Femur (tissue), 1 donor: ENCODE data around the gene PI4K2B.
"Not testable (repeated sequence)": the region's sequence is repeated elsewhere in the genome, so short reads cannot be mapped to it uniquely, and the experiment has no call there.

Experiments used
- DNase-seq: peaks from one replicate; pipeline ENCODE4 v3.0.0-alpha.2; 2017

PI4K2B gene

DNA sequence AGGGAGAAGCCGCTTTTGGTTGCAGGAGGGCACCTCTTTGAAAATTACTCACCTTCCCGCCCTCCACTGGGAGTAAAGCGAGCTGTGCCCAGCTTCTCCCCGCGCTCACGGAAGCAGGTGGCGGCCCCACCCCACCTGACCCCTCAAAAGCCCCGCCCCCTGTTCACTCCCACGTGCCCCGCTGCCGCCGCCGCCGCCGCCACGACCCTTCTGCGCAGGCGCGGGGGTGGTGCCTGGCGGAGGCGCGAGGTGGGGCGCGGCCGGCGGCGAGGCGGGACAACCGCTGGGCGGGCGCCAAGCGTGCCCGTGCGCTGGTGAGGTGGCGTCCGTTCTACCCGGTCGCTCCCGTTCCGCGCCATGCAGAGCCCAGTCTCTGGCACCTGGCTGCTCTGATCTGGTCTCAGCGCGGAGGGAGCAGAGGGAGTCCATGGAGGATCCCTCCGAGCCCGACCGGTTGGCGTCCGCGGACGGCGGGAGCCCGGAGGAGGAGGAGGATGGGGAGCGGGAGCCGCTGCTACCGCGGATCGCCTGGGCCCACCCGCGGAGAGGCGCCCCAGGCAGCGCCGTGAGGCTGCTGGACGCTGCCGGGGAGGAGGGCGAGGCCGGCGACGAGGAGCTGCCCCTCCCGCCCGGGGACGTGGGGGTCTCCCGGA is at the start of gene PI4K2B:
TSS of gene PI4K2B (plus strand) at position 297 of the 653 bp plus-strand sequence. CDS start at position 428, 131 bp downstream.
- DNase-seq, result peak; percentile 90

DNA sequence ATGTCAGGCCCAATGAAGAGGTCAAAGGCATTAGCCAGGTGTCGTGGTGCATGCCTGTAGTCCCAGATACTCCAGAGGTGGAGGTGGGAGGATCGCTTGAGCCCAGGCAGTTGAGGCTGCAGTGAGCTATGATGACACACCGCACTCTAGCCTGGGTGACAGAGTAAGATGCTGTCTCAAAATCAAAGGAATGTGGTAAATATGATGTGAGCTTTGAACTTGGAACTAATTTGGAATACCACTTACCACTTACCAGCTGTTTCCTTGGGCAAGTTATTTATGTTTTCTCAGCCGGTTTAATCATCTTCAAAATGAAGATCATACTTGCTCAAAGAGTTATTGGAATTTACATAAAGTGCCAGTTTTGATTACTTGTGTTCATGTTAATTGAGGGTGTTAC is 49.8 kb upstream of the PI4K2B start:
- DNase-seq, result no peak

DNA sequence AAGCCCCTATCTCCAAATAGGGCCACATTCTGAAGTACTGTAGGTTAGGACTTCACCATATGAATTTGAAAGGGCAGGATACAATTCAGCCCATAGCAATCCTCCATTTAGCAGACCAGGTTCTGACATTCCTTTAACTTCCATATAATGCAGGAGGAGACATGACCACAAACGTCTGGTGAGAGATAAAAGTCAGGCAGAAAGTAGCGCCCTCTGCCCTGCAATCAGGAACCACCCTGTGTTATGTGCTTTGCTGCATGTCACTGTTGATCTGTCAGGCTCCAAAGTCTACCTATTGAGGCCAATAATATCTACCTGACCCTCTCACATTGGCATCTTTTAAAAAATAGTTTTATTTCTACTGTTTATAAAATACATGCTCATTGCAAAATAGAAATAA is 43.4 kb upstream of the PI4K2B start:
- no peak for DNase-seq

DNA sequence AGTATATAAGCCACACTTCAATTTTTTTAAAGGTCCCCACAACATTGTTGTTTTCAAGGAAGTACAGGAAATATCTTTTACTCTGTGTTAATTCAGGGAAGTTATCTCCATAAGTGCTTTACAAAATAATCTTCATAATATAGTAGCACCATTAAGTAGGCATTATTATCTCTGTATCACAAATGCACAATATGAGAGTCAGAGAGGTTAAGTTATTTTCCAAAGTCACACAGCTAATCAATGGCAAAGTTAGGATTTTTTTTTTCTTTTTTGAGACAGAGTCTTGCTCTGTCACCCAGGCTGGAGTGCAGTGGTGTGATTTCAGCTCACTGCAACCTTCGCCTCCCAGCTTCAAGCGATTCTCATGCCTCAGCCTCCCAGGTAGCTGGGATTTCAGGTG is 35.1 kb upstream of the PI4K2B start:
- DNase-seq, result no peak

DNA sequence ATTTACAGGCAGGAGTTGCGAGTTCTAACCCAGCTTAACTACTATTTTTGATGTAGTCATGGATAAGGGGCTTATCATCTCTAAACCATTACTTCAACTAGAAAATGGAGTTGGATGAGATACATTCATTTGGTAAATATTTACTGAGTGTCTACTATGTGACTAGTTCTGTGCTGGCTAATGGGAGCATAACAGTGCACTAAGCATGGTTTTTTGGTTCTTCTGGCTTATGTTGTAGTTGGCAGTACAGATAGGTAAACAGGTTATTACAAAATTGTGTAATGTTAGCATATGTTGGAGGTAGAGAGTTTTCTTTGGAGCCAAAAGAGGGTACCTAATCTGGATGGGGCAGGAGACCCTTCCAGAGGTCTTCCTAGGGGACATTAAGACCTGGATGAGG is 25.8 kb upstream of the PI4K2B start:
- DNase-seq, result no peak

DNA sequence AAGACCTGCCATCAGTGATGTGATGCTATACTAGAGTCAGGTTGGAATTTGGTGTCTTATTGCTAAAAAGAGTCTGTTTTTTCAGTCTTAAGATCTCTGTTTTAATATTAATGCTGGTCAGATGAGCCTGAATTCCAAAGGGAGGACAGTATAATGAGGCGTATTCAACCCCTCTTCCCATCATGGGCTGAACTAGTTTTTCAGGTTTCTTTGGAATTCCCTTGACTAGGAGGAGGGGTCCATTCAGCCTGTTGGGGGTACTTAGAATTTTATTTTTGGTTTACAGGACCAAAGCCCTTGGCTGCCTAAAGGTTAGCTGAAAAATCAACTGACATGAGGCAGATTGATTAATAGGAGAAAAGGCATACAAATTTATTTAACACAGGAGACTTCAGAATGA is 24.1 kb upstream of the PI4K2B start:
- no peak for DNase-seq

DNA sequence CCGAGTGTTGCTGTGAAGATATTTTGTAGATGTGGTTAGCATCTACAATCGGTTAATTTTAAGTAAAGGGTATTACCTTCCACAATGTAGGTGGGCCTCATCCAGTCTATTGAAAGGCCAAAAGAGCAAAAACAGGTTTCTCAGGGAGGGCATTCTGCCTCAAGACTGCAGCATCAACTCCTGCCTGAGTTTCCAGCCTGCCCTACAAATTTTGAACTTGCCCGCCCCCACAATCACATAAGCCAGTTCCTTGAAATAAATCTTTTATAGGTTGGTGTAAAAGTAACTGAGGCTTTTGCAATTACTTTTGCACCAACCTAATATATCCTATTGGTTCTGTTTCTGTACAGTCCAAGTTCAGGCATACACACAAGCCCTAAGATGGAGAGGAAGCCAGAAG is 22.1 kb upstream of the PI4K2B start:
- no peak for DNase-seq

DNA sequence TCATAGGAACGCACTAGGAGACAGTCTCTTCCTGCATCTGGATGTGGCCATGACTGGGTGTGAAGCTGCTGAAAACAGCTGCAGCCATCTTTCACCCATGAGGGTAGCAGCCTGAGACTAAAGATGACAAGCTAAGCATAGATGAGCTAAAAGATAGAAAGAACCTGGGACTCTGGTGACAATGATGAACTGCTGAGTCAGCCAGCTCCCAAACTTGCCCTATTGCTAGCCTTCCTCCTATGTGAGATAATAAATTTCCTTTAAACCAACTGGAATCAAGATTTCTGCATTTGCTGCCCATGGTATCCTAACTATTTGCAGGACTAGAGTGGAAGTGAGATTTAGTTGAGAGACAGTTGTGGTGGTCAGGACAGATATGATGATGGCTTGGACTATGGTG is 21.0 kb upstream of the PI4K2B start:
- DNase-seq, result no peak

DNA sequence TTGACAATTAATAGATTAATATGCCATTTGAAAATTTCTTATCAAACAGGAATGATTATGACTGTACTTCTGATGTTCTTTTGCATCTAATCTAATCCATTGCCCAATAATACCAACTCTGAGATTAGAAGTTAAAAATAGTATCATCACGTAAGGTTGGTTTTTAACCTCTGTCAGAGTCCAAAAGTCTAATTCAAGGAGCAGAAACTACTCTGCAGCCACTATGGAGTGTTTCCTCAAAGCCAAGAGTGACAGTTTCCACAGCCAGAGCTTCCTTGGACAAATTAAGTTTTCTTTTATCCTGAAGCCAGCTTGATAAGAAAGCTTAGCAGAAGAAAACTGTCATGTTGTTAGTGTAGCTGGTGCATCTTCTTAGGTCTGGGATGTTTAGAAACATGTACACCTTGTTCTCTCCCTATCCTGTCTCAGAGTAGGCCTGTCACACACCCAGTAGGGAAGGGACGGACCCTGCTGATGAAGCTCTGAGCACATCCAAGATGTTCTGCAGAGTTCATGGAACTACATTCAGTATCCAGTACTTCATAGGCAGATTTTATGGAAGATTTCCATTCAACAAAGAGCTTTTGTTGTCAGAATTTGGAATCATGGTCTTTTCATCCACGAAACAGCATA is 20.4 kb upstream of the PI4K2B start:
- no peak for DNase-seq

DNA sequence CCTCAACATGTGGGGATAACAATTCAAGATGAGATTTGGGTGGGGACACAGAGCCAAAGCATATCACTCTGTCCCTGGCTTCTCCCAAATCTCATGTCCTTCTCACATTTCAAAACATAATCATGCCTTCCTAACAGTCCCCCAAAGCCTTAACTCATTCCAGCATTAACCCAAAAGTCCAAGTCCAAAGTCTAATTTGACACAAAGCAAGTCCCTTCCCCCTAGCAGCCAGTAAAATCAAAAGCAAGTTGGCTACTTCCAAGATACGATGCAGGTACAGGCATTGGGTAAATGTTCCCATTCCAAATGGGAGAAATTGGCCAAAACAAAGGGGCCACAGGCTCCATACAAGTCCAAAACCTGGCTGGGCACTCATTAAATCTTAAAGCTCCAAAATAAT is 19.1 kb upstream of the PI4K2B start:
- not testable (repeated sequence) for DNase-seq

DNA sequence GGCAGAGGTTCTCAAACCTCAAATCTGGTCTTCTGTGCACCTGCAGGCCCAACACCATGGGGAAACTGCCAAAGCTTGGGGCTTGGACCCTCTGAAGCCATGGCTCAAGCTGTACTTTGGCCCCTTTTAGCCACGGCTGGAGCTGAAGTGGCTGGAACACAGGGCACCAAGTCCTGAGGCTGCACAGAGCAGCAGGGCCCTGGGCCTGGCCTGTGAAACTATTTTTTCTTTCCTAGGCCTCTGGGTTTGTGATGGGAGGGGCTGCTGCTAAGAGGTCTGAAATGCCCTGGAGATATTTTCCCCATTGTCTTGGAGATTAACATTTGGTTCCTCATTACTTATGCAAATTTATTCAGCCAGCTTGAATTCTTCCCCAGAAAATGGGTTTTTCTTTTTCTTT is 18.3 kb upstream of the PI4K2B start:
- DNase-seq, result no peak

DNA sequence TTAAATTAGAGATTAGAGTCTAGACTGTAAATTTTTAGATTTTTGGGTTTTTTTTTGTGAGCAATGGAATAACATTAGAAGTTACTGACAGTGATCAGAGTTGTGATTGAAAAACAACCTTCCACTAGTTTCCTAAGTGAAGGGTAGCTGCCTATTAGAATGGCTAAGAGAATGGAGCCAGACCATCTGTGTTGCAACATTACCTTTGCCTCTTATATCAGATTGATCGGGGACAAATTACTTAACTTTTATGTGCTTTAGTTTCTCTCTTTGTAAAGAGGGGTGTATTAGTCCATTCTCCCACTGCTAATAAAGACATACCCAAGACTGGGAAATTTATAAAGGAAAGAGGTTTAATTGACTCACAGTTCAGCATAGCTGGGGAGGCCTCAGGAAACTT is 12.5 kb upstream of the PI4K2B start:
- DNase-seq, result no peak

DNA sequence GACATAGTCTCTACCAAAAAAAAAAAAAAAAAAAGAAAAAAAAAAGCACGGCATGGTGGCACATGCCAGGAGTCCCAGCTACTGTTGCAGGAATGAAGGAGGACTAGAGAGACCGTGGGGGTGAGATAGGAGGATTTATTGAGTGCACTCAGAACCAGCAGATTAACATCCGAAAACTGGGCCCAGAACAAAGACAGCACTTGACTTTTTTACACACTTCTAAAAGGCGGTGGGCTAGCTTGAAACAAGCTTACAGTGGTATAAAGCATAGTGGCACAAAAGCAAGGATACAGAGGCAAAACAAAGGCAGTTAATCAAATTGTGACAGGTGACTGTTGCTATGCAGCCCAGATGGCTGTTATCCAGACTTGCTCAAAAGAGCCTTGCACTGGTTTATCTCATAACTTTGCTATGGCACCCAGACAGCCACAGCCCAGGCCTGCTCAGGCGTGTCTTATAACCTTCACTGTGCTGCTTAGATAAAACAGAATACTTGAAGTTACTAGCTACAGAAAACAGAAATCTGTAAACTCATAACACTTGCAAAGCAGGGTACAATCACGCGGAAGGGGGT is 9.9 kb upstream of the PI4K2B start:
- DNase-seq, result no peak

DNA sequence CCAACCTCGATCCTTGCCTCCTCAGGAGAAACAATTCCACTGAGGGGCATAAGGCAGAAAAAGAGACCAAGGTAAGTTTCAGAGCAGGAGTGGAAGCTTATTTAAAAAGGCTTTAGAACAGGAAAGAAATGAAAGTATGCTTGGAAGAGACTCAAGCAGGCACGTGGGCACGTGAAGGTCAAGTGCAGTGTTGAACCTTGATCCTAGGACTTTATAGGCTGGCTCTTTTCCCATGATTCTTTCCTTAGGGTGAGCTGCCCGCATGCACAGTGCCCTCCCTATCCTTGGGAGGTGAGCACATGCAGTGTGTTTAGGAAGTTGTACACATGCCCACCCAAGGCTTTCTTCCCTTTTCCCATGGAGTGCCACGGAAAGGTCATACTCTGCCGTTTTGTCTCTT is 4.0 kb upstream of the PI4K2B start:
- no peak for DNase-seq

DNA sequence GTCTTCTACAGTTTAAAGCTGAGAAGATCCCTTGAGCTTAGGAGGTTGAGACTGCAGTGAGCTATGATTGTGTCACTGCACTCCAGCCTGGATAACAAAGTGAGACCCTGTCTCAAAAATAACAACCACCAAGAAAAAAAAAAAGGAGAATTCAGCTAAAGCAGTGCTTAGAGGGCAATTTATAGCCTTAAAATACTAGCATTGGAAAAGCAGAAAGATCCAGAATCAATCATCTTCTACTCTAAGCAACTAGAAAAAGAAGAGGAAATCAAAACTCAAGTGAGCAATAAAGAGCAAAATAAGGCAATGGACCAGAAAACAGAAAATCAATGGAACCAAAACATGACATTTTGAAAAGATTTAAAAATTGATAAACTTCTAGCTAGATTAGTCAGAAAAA is 639 bp upstream of the PI4K2B start:
- DNase-seq, result no peak

DNA sequence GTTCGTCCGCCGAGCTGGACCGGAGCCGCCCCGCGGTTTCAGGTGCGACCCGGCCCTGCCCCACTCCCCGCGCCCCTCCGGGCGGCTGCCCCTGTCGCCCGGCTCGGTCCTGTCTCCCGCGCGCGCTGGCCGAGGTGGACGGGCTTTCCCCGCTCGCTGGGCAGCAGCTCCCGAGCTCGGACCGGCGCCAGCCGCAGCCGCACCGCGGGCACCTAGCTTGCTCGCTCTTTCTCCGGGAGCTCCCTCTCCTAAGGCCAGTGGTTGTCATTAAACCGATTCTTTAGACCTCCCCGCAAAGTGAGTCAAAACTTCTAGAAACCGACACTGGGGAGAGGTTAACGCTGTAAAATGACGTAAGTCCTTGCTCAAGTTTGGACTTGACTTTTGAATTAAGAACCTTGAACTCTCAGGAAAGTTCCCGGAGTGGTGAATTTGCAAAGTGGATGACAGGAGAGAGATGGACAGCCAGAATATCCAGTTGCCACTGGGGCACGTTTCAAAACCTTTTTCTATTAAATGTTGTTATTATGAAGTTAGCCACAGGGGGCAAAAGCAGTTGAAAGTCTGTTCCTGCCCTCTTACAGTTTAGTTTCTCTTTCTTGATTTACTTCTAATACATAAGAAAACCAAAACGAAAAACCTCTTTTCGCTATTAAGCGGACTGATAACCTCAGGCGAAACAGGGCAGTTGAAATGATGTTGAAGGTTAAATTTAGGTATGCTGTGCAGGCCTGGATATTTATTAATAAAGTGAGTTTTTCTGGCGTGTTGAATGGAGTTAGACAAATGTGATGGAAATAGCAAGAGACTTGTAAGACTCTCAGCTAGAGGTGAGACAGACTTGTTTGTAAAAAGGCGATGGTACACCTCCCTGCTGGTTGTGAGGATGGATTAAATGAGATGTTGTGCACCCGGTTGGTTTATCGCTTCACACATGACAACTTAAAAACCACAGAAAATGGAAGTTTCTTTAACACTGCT is 847 bp downstream of the PI4K2B start:
- peak; percentile 55 for DNase-seq

DNA sequence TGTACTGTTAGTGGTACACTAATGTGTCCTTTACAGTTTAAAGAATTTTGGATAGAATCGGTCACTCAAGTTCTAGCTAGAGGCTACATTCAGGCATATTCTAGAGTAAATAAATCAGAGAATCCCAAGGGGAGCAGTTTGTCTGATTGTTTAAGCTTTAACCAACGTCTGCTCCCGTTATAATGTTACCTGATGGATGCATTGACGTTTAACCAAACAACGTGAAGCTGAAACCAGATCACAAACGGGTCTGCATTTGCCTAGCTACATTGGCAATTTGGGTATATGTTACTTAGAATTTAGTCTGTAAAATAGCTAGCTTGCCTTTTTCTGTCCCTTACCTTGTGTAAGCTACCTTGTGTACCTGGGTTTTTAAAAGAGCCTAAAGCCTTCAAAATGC is 1.6 kb downstream of the PI4K2B start:
- no peak for DNase-seq

DNA sequence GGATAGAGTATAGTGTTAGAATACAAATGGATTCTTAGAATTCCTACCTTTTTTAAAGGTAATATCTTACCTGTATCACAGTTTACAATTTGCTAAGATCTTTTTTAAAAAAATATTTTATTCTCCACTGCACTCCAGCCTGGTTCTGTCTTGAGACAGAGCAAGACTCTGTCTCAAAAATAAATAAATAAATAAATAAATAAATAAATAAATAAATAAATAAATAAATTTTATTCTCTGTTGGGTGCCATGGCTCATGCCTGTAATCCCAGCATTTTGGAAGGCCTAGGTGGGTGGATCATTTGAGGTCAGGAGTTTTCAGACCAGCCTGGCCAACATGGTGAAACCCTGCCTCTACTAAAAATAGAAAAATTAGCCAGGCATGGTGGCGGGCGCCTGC is 2.2 kb downstream of the PI4K2B start:
- not testable (repeated sequence) for DNase-seq

DNA sequence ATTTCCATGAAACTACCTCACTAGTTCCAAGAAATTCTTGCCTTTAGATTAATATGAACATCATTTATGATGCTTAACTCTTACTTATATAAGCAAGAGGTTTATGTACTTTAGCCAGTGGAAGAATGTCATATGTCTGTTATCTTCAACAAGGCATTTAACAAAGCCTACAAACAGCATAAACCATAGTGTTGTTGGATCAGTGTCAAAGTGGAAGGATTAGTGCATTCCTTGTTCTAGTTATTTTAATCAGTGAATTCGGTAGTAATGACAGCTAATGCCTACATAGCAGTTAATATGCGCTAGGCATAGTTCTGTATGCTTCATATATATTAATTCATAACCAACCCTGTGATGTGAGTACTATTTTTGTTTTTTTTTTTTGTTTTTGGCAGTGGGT is 3.1 kb downstream of the PI4K2B start:
- DNase-seq, result no peak

DNA sequence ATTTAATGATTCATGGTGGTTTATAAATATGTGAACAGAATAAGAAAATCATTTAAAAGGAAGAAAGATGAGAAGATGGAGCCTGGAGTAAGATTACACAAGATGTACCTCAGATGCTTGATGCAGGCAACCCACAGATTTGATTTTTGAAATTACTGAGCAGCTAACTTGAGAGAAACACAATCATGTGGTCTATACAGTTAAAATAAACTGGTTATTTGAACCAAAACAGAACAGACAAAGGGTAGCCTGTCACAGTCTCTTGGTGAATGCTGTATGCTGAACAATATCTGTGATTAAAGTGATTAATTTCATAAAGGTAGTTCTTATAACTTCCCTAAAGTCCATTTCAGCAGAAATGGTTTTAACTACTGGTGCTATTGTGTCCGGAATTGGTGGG is 4.2 kb downstream of the PI4K2B start:
- no peak for DNase-seq

DNA sequence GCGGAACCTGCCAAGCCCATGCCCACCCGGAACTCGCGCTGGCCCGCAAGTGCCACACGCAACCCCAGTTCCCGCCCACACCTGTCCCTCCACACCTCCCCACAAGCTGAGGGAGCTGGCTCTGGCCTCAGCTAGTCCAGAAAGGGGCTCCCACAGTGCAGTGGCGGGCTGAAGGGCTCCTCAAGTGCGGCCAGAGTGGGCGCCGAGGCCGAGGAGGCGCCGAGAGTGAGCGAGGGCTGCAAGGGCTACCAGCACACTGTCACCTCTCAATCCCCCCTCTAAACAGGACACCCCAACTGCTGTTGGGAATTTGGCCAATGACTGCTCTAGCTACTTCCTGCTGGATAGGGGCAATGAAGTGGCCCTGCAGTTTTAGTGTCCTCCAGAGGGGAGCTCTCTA is 5.7 kb downstream of the PI4K2B start:
- DNase-seq, result not testable (repeated sequence)

DNA sequence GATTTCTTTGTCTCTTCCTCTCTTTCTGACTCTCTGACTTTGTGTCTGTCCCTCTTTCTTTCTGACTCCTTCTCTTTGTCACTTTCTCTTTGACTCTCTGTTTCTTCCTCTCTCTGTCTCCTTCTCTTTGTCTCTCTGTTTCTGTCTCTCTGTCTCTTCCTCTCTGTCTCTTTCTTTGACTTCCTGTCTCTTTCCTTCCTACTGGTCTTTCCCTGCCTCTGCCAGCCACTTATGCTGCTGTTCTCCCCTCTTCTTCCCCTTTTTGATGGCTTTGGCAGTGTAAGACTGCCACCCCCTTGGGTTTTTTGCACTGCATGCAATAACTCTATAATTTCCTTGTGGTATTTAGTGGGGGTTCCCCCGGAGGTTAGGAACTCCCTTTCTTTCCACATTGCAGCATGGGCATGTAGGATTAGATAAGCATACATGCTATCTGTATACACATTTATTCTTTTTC is 6.9 kb downstream of the PI4K2B start:
- not testable (repeated sequence) for DNase-seq

DNA sequence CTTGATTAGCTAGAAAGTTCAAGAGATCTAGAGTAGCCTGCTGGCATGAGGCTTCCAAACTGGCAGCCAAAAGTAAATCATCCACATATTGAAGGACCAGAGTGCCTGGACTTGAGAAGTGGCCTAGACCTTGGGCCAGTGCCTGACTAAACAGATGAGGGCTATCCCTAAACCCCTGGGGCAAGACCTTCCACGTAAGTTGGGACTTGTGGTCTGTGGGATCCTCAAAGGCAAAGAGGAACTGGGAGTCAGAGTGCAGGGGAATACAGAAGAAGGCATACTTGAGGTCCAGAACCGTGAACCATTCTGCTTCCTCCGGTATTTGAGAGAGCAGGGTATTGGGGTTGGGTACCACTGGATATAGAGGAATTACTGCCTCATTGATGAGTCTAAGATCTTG is 8.4 kb downstream of the PI4K2B start:
- DNase-seq, result not testable (repeated sequence)
